GM12801 (cell line): Measurements from ENCODE around the gene FOXN3.

Experiments used
- TF ChIP-seq, protein P1 (sequence below): IDR thresholded peaks from one replicate; pipeline ENCODE4 v1.5.1; 2011; ENCODE audit warnings: control low read depth; ENCODE audit not compliant: insufficient read length; ENCODE audit errors: extremely low read depth

Gene FOXN3

DNA sequence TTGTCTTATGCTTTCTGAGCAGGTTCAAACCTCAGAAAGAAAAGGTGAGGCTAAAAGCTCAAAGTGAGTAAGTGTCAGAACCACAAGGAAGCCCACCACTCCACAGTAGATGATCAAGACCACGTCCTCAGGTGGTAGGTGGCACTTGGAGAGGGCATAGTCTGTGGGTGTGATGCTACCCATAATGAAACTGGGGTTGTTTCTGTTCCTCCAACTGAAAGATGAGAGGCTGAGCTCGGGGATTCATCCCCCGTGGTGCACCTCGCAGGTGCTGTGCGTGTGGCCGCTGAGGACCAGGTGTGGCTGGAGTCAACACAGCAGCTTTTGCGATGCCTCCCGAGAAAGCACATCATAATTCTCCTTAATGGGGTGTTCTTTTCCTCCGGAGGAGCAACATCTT is 306.9 kb downstream of the FOXN3 start:
- TF ChIP-seq, protein P1, sequence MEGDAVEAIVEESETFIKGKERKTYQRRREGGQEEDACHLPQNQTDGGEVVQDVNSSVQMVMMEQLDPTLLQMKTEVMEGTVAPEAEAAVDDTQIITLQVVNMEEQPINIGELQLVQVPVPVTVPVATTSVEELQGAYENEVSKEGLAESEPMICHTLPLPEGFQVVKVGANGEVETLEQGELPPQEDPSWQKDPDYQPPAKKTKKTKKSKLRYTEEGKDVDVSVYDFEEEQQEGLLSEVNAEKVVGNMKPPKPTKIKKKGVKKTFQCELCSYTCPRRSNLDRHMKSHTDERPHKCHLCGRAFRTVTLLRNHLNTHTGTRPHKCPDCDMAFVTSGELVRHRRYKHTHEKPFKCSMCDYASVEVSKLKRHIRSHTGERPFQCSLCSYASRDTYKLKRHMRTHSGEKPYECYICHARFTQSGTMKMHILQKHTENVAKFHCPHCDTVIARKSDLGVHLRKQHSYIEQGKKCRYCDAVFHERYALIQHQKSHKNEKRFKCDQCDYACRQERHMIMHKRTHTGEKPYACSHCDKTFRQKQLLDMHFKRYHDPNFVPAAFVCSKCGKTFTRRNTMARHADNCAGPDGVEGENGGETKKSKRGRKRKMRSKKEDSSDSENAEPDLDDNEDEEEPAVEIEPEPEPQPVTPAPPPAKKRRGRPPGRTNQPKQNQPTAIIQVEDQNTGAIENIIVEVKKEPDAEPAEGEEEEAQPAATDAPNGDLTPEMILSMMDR, result no peak

DNA sequence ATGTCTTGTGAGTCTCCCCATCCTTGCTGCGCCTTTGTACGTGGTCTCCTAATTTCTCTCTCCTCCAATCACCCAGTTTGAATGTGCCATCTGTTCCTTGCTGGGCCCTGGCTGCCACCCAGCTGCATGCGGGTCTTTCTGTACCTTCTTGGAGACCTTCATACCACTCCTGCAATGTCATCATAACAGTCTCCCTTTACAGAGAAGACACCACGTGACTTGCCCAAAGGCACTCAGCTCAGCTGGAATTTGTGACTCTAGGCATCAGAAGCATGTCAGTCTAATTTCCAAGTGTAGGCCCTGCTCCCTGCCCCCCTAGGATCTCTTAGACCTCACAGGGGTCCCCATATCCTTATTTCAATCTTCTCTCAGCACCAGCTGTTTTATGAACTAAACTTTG is 308.4 kb downstream of the FOXN3 start:
- TF ChIP-seq, protein P1, result no peak

DNA sequence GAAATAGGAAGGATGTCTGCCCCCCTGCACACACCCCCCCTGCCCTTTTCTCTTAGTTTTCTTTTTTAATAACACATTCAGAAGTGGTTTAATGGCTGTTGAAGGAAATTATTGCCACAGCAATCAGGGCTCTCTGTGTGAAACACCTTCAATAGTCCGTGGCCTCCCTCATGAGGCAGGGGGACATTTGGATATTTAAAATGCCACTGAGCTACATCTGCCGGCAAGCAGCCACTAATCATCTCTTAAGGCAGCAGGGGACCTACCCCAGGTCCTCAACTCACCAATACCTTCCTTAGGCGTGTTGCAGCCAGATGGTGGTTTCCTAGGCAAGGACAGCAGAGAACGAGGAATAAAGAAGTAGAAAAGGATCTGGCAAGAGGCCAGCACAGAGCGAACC is 309.4 kb downstream of the FOXN3 start:
- TF ChIP-seq, protein P1, result no peak
